ENCODE data around the gene ZNF805. TPM values are rescaled to one million over a fixed set of nuclear protein-coding genes. Genes with fewer than 3 reads are reported as not detected.

ZNF805 gene
- total and polyA plus RNA-seq, 2 donors (not counting 3 experiments of a cell fraction or from before 2014, with no cell fraction given) = 1.6 to 8.6 TPM

GRCh38 chr19:57302020-57302465 lies 61.6 kb downstream of the ZNF805 start:
- Histone ChIP-seq H3K9me1 (replicated peaks; ENCODE audit: control insufficient read depth, extremely low read depth, insufficient read depth, low read length) (no peaks in the 10 kb centered on the region), H3K27ac (ENCODE audit: insufficient read depth, low read depth, low read length) (no peak overlapping the region), H4K20me1 (replicated peaks; ENCODE audit: control insufficient read depth, extremely low read depth, insufficient read depth, low read length) (no peaks in the 10 kb centered on the region), H3K36me3 (ENCODE audit: control insufficient read depth in 2 of 2, extremely low read depth in 1 of 2, insufficient read depth in 2 of 2, low read length in 2 of 2) (peaks cover 0 to 12% of the 10 kb centered on the region in 2 experiments), H3K9me3 (replicated peaks; ENCODE audit: control insufficient read depth, insufficient read depth, low read length) (no peaks in the 10 kb centered on the region), H3K4me1 (ENCODE audit: control insufficient read depth, extremely low read depth, insufficient read depth, low read length) (no peaks in the 10 kb centered on the region), H2AFZ (ENCODE audit: low read depth, low read length) (no peak overlapping the region), H3K79me2 (ENCODE audit: control insufficient read depth, insufficient read depth, low read length) (peaks cover 28% of the 10 kb centered on the region), H3K27me3 (ENCODE audit: control insufficient read depth in 2 of 2, insufficient read depth in 2 of 2, low read length in 2 of 2) (no peaks in the 10 kb centered on the region), H3K9ac (replicated peaks; ENCODE audit: extremely low read depth, insufficient read depth, low read length) (no peak overlapping the region), H3K4me2 (ENCODE audit: insufficient read depth, low read length) (no peak overlapping the region), H3K4me3 (replicated peaks in 1 of 3; ENCODE audit: insufficient read depth in 1 of 3, low read depth in 1 of 3, low read length in 3 of 3) (no peak overlapping the region)
- dilution Hi-C loops (cut with MboI; ENCODE audit: extremely low pct_ligation_motif_present, low sequenced_read_pairs) (no loop called here), intact Hi-C loops (cut with micrococcal nuclease) (no loop called here)
- DNase-seq (ENCODE audit: low read depth, low spot score) (no peak), FAIRE-seq (no peak)
- BruUV-seq (replicated peaks) = no TSS peak
- ChIA-PET CTCF (interaction anchor here (1.6 kb wide), 1 partner anchor 13 kb away, joined by 4 read pairs; no protein-coding TSS in a partner anchor), POLR2A (no interaction called here)
- no peak for TF ChIP-seq CTCF (IDR thresholded peaks at IDR 0.05; ENCODE audit: extremely low read depth in 1 of 2, insufficient read depth in 1 of 2, low read depth in 1 of 2, low read length in 2 of 2)
- TF ChIP-seq EZH2 (IDR thresholded peaks at IDR 0.05; ENCODE audit: borderline replicate concordance, low read depth, low read length, severe bottlenecking) = no peak
- no peak for TF ChIP-seq POLR2A (IDR thresholded peaks at IDR 0.05; ENCODE audit: low read depth, low read length)
- no peak for TF ChIP-seq GATA2 (IDR thresholded peaks at IDR 0.05; ENCODE audit: insufficient read depth, insufficient read length, low read depth, low read length)
- no peak for TF ChIP-seq POLR2AphosphoS5 (IDR thresholded peaks at IDR 0.05; ENCODE audit: insufficient read depth, low read depth, low read length)
- no peak for TF ChIP-seq JUN (IDR thresholded peaks at IDR 0.05; ENCODE audit: borderline replicate concordance, insufficient read depth, insufficient read length, low read depth)

Data from endothelial cell of umbilical vein (primary cell).